HEK293T (cell line): ENCODE data around the gene PCSK5.

Source experiments
- CTBP1 ChIP-seq: fragments of 450-650 bp; IDR thresholded peaks from 2 replicates; pipeline ENCODE4 v1.6.1; 2016; ENCODE audit warnings: borderline replicate concordance
- ELF4 ChIP-seq: fragments of 450-650 bp; IDR thresholded peaks from 2 replicates; pipeline ENCODE4 v1.6.1; 2017; ENCODE audit warnings: antibody characterized with exemption
- FOXA1 ChIP-seq: fragments of 450-650 bp; IDR thresholded peaks from 2 replicates; pipeline ENCODE4 v1.6.1; 2016; ENCODE audit warnings: mild to moderate bottlenecking
- FOXM1 ChIP-seq: fragments of 450-650 bp; IDR thresholded peaks from 2 replicates; pipeline ENCODE4 v1.6.1; 2017; ENCODE audit warnings: mild to moderate bottlenecking, borderline replicate concordance
- HDGF ChIP-seq: fragments of 450-650 bp; IDR thresholded peaks from 2 replicates; pipeline ENCODE4 v1.6.1; 2017; ENCODE audit warnings: antibody characterized with exemption, borderline replicate concordance
- SP1 ChIP-seq: fragments of 450-650 bp; IDR thresholded peaks from 2 replicates; pipeline ENCODE4 v1.6.1; 2017
- TF ChIP-seq, protein P1 (sequence below): fragments of 450-650 bp; IDR thresholded peaks from 2 replicates; pipeline ENCODE4 v1.6.1; 2016

DNA sequence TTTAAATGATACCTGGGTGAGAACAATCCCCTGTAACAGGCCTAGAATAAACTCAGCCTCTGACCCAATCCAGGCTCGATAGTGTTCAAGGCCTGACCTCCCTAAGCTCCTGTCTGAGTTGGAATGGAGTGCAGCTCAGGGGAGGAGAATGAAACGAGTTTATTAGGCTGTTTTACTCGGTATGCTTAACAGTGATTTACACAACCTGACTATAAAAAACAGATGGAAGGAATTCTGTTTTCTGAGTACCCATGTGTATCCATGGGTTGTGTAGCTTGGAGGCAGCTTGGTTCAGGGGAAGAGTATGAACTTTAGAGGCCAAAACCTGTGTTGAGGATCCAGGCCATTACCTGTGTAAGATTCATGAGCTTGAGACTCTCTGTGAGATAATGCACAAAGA, 67.8 kb downstream of the PCSK5 start:
- no peak for TF ChIP-seq ELF4
- no peak for TF ChIP-seq CTBP1
- TF ChIP-seq, protein P1, sequence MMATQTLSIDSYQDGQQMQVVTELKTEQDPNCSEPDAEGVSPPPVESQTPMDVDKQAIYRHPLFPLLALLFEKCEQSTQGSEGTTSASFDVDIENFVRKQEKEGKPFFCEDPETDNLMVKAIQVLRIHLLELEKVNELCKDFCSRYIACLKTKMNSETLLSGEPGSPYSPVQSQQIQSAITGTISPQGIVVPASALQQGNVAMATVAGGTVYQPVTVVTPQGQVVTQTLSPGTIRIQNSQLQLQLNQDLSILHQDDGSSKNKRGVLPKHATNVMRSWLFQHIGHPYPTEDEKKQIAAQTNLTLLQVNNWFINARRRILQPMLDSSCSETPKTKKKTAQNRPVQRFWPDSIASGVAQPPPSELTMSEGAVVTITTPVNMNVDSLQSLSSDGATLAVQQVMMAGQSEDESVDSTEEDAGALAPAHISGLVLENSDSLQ: no peak
- no peak for TF ChIP-seq HDGF
- TF ChIP-seq SP1: no peak
- no peak for TF ChIP-seq FOXA1
- TF ChIP-seq FOXM1: no peak
